Thyroid gland (tissue), 4 donors: ENCODE data around the gene FOXJ2. TPM values are rescaled to one million over a fixed set of nuclear protein-coding genes. Genes with fewer than 3 reads are reported as not detected.

Experiments
- DNase-seq, 2 donors: peaks; one replicate each; pipeline ENCODE4 v3.0.0-alpha.2; 2019
- H3K27ac ChIP-seq, 3 donors: fragments of 200-600 bp; sonication (generic); 1 replicate in 2 of 3; 2 replicates in 1 of 3; pipeline ENCODE4 v1.5.1; 2016 to 2019; ENCODE audit warnings: mild to moderate bottlenecking in 1 of 3, moderate library complexity in 1 of 3
- H3K27me3 ChIP-seq: fragments of 200-600 bp; sonication (generic); one replicate; pipeline ENCODE4 v1.5.1; 2019
- H3K36me3 ChIP-seq, 2 donors: fragments of 200-600 bp; sonication (generic); one replicate each; pipeline ENCODE4 v1.5.1; 2016 to 2019
- H3K4me1 ChIP-seq, 2 donors: fragments of 200-600 bp; sonication (generic); one replicate each; pipeline ENCODE4 v1.5.1; 2017 to 2019
- H3K4me3 ChIP-seq, 3 donors: fragments of 200-600 bp; sonication (generic); replicated peaks in 1 of 3; 1 replicate in 2 of 3; 2 replicates in 1 of 3; pipeline ENCODE4 v1.5.1; 2016; ENCODE audit warnings: mild to moderate bottlenecking in 1 of 3
- H3K9me3 ChIP-seq: fragments of 200-600 bp; sonication (generic); one replicate; pipeline ENCODE4 v1.5.1; 2017
- POLR2A ChIP-seq, 2 donors: fragments of 450-650 bp; IDR thresholded peaks; one replicate each; pipeline ENCODE4 v1.6.1; 2017; ENCODE audit warnings: antibody characterized with exemption in 2 of 2, mild to moderate bottlenecking in 2 of 2, moderate library complexity in 1 of 2
- WGBS, 2 donors: methylation state at CpG; one replicate each; pipeline ENCODE4 v1.1.5; 2017; 5-methylcytosine and 5-hydroxymethylcytosine counted together
- intact Hi-C: fragments of 100-400 bp; cut with DNase I; formaldehyde crosslinking; loops from one replicate; pipeline ENCODE4 v1.15.1; 2023
- total RNA-seq, 4 donors: library from RNA; depleted of rRNA; stranded (reverse); fragments of >200 nt; gene quantifications; one replicate each; pipeline ENCODE4 v1.2.3, GENCODE V29; 2016
- TF ChIP-seq, protein P1 (sequence below), 6 experiments: fragments of 200-600 bp in 3 of 6; fragments of 450-650 bp in 3 of 6; sonication (generic) in 3 of 6; IDR thresholded peaks; one replicate each; pipeline ENCODE4 v1.5.1; 2016 to 2019; ENCODE audit warnings: antibody characterized with exemption in 6 of 6, mild to moderate bottlenecking in 2 of 6, inconsistent platforms in 1 of 6, moderate library complexity in 1 of 6

Gene FOXJ2
- total RNA-seq, 4 donors from 2014 or later: 14.0 to 18.3 (median 14.9) TPM

DNA sequence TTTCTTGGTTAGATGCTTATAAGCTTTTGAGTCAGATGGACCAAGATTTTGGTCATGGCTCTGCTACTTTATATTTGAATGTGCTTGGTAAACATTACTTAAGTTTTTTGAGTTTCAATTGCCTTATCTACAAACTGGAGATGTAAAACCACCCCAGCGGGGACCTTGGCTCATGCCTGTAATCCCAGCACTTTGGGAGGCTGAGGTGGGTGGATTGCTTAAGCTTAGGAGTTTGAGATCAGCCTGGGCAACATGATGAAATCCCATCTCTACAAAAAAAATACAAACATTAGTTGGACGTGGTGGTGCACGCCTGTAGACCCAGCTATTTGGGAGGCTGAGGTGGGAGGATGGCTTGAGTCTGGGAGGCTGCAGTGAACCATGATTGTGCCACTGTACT, 60.8 kb downstream of the FOXJ2 start:
- no peak for DNase-seq
- intact Hi-C loops: no loop called here
- no peaks in the 10 kb centered on the region for H3K27me3 ChIP-seq
- H3K36me3 ChIP-seq: peaks cover 67 to 71% of the 10 kb centered on the region in 2 donors
- H3K4me3 ChIP-seq: no peak overlapping the region
- H3K27ac ChIP-seq: no peak overlapping the region
- TF ChIP-seq, protein P1, sequence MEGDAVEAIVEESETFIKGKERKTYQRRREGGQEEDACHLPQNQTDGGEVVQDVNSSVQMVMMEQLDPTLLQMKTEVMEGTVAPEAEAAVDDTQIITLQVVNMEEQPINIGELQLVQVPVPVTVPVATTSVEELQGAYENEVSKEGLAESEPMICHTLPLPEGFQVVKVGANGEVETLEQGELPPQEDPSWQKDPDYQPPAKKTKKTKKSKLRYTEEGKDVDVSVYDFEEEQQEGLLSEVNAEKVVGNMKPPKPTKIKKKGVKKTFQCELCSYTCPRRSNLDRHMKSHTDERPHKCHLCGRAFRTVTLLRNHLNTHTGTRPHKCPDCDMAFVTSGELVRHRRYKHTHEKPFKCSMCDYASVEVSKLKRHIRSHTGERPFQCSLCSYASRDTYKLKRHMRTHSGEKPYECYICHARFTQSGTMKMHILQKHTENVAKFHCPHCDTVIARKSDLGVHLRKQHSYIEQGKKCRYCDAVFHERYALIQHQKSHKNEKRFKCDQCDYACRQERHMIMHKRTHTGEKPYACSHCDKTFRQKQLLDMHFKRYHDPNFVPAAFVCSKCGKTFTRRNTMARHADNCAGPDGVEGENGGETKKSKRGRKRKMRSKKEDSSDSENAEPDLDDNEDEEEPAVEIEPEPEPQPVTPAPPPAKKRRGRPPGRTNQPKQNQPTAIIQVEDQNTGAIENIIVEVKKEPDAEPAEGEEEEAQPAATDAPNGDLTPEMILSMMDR (IDR thresholded peaks at IDR 0.05): no peak
- TF ChIP-seq POLR2A (IDR thresholded peaks at IDR 0.05): no peak
- no peaks in the 10 kb centered on the region for H3K9me3 ChIP-seq
- no peaks in the 10 kb centered on the region for H3K4me1 ChIP-seq
- WGBS, 2 donors: 97% methylated on average over 3 of the region's 3 CpGs

- peaks cover 49 to 55% of the 10 kb centered on the region in 2 donors for H3K36me3 ChIP-seq
- TF ChIP-seq, protein P1 (IDR thresholded peaks at IDR 0.05): no peak
- no peak for TF ChIP-seq POLR2A (IDR thresholded peaks at IDR 0.05)
- H3K27me3 ChIP-seq: no peaks in the 10 kb centered on the region
- no peak overlapping the region for H3K27ac ChIP-seq
- intact Hi-C loops: no loop called here
- H3K9me3 ChIP-seq: no peaks in the 10 kb centered on the region
- no peak overlapping the region for H3K4me3 ChIP-seq
- H3K4me1 ChIP-seq: no peaks in the 10 kb centered on the region
- WGBS, 2 donors: 94 to 97% methylated on average over 2 of the region's 2 CpGs
- DNase-seq: no peak
Measured at GRCh38 chr12:8096281-8096915, 63.9 kb downstream of the FOXJ2 start.

- Histone ChIP-seq H3K4me3 (no peak overlapping the region), H3K36me3 (peaks cover 25 to 28% of the 10 kb centered on the region in 2 donors), H3K27me3 (no peaks in the 10 kb centered on the region), H3K9me3 (no peaks in the 10 kb centered on the region), H3K27ac (no peak overlapping the region), H3K4me1 (no peaks in the 10 kb centered on the region)
- TF ChIP-seq, protein P1 (IDR thresholded peaks at IDR 0.05): no peak
- no peak for TF ChIP-seq POLR2A (IDR thresholded peaks at IDR 0.05)
- intact Hi-C loops: no loop called here
- no peak for DNase-seq
- 96 to 98% methylated on average over 3 of the region's 3 CpGs for WGBS, 2 donors
Measured at GRCh38 chr12:8099235-8099634, 66.7 kb downstream of the FOXJ2 start.

Other genes starting within 250 kb of the FOXJ2 start
- 1 to 10 TPM in 1 of 4 donors, under 1 TPM in 3; under 0.01 to 1.6 (median 0.42) TPM for gene NANOG, start 243.3 kb upstream of the FOXJ2 start, total RNA-seq
- under 1 TPM in 1 of 4 donors, not detected in 3; 0.40 TPM for gene SLC2A14, start 159.8 kb upstream of the FOXJ2 start, total RNA-seq
- 10 to 100 TPM in 2 of 4 donors, 1 to 10 TPM in 2; 9.2 to 81.0 (median 40.1) TPM for gene SLC2A3, start 96.5 kb upstream of the FOXJ2 start, total RNA-seq
- gene C3AR1, start 33.6 kb downstream of the FOXJ2 start, total RNA-seq: 1 to 10 TPM; 2.1 to 4.4 (median 2.9) TPM
- 10 to 100 TPM; 32.7 to 45.6 (median 39.5) TPM for gene NECAP1, start 49.6 kb downstream of the FOXJ2 start, total RNA-seq
- gene CLEC4A, start 90.9 kb downstream of the FOXJ2 start, total RNA-seq: 1 to 10 TPM in 2 of 4 donors, not detected in 2; 2.7 to 3.5 TPM
- gene ZNF705A, start 124.3 kb downstream of the FOXJ2 start, total RNA-seq: under 1 TPM in 1 of 4 donors, not detected in 3; 0.13 TPM
- gene FAM90A1, start 194.9 kb downstream of the FOXJ2 start, total RNA-seq: under 1 TPM in 1 of 4 donors, not detected in 3; 0.39 TPM